Kidney (tissue), 14 donors: ENCODE measurements around the gene OSTF1. TPM values are rescaled to one million over a fixed set of nuclear protein-coding genes. Genes with fewer than 3 reads are reported as not detected.

ENCODE experiments used
- DNase-seq, 5 donors: peaks; one replicate each; pipeline ENCODE4 v3.0.0-alpha.2; 2013 to 2020
- FAIRE-seq: peaks from 2 replicates; lab custom pipeline; 2012; peaks lifted over from hg19 to GRCh38; lab: Jason Lieb, UNC
- H3K27ac ChIP-seq, 2 donors: one replicate each; pipeline ENCODE4 v1.7.0; 2013; ENCODE audit warnings: low read depth in 2 of 2, low read length in 2 of 2, inconsistent platforms in 1 of 2
- H3K27me3 ChIP-seq: one replicate; pipeline ENCODE4 v1.7.1; 2013; ENCODE audit warnings: low read length, inconsistent platforms; ENCODE audit not compliant: control insufficient read depth, insufficient read depth
- H3K36me3 ChIP-seq, 3 donors: one replicate each; pipeline versions ENCODE4 v1.7.0 to v1.7.1; 2013; ENCODE audit warnings: low read length in 3 of 3, control low read depth in 1 of 3, inconsistent platforms in 1 of 3; ENCODE audit not compliant: insufficient read depth in 3 of 3, control insufficient read depth in 2 of 3
- H3K4me1 ChIP-seq, 3 donors: one replicate each; pipeline versions ENCODE4 v1.7.0 to v1.7.1; 2013; ENCODE audit warnings: low read length in 3 of 3, inconsistent platforms in 1 of 3, low read depth in 1 of 3; ENCODE audit not compliant: control insufficient read depth in 2 of 3, insufficient read depth in 2 of 3
- H3K4me3 ChIP-seq, 3 donors: one replicate each; pipeline versions ENCODE4 v1.7.0 to v1.8.1; 2013; ENCODE audit warnings: low read length in 3 of 3, control low read depth in 1 of 3, inconsistent platforms in 1 of 3
- H3K9ac ChIP-seq, 3 donors: one replicate each; pipeline versions ENCODE4 v1.7.0 to v1.7.1; 2013; ENCODE audit warnings: low read length in 3 of 3, control low read depth in 1 of 3, inconsistent platforms in 1 of 3
- H3K9me3 ChIP-seq, 3 donors: one replicate each; pipeline versions ENCODE4 v1.7.0 to v1.7.1; 2013; ENCODE audit warnings: low read length in 3 of 3, control low read depth in 1 of 3, inconsistent platforms in 1 of 3; ENCODE audit not compliant: control insufficient read depth in 2 of 3, insufficient read depth in 1 of 3
- CTCF ChIP-seq: IDR thresholded peaks from 3 replicates; pipeline ENCODE4 v1.5.1; 2012; ENCODE audit warnings: mild to moderate bottlenecking, moderate library complexity, borderline replicate concordance; ENCODE audit not compliant: insufficient read depth; ENCODE audit errors: extremely low read depth
- intact Hi-C: fragments of 100-400 bp; cut with DNase I; formaldehyde crosslinking; loops from one replicate; pipeline ENCODE4 v1.11.1; 2022
- polyA plus RNA-seq: library from polyadenylated mRNA; stranded (reverse); fragments of 350-450 nt; fragmentation: Illumina TruSeq; extraction: RNeasy Lipid Tissue Mini Kit (QIAGEN cat#74804); gene quantifications from one replicate; pipeline ENCODE4 v1.2.3, GENCODE V29; 2014; ENCODE audit warnings: low read depth, low replicate concordance; ENCODE audit not compliant: insufficient read depth
- total RNA-seq: library from RNA; stranded (reverse); fragmentation: NEBNext Ultra II Directional; extraction: Animal tissue kit (Norgen Biotek cat#: 25700); gene quantifications from one replicate; pipeline ENCODE4 v1.2.1, GENCODE V29; 2021
- donor health status: control.
- donor health status: control.
- donor health status: control.
- donor health status: control.
- donor health status: control.
- donor health status: DM: yes; HTN: yes; CAD: no.
- donor health status: Normal renal cell carcinoma (clear cell type).

OSTF1 gene
- total and polyA plus RNA-seq, 2 donors from 2014 or later: 42.8 to 52.7 TPM

- Histone ChIP-seq H3K27me3 (no peaks in the 10 kb centered on the region), H3K4me3 (no peak overlapping the region), H3K9me3 (no peaks in the 10 kb centered on the region), H3K27ac (no peak overlapping the region), H3K9ac (no peak overlapping the region), H3K36me3 (no peaks in the 10 kb centered on the region), H3K4me1 (no peaks in the 10 kb centered on the region)
- intact Hi-C loops: no loop called here
- DNase-seq: no peak
- TF ChIP-seq CTCF: no peak
- no peak for FAIRE-seq
These were observed 34.4 kb upstream of the OSTF1 start for GRCh38 chr9:75053869-75054268.

GRCh38 chr9:75054368-75055001, 33.8 kb upstream of the OSTF1 start:
- intact Hi-C loops: no loop called here
- TF ChIP-seq CTCF: no peak
- H3K4me3 ChIP-seq: no peak overlapping the region
- no peaks in the 10 kb centered on the region for H3K27me3 ChIP-seq
- no peak overlapping the region for H3K27ac ChIP-seq
- no peak for DNase-seq
- no peaks in the 10 kb centered on the region for H3K4me1 ChIP-seq
- no peak for FAIRE-seq
- H3K9ac ChIP-seq: no peak overlapping the region
- no peaks in the 10 kb centered on the region for H3K36me3 ChIP-seq
- no peaks in the 10 kb centered on the region for H3K9me3 ChIP-seq

- no peak for TF ChIP-seq CTCF
- intact Hi-C loops: no loop called here
- FAIRE-seq: no peak
These were observed 27.1 kb upstream of the OSTF1 start for GRCh38 chr9:75061169-75061568.

More at GRCh38 chr9:75061169-75061568, 27.1 kb upstream of the OSTF1 start:
- Histone ChIP-seq H3K27ac (no peak overlapping the region), H3K36me3 (peaks cover 0 to 13% (median 3%) of the 10 kb centered on the region in 3 donors), H3K4me1 (no peaks in the 10 kb centered on the region), H3K4me3 (no peak overlapping the region), H3K9ac (no peak overlapping the region), H3K27me3 (no peaks in the 10 kb centered on the region), H3K9me3 (no peaks in the 10 kb centered on the region)
- DNase-seq: no peak
